B cell (primary cell): Measurements from ENCODE around the gene DNAJC7. TPM values are rescaled to one million over a fixed set of nuclear protein-coding genes. Genes with fewer than 3 reads are reported as not detected.

Experiments used
- ATAC-seq: fragments of 200-7000 bp; cut with Tn5 transposase; one replicate; pipeline ENCODE4 v1.10.0; 2021; ENCODE audit warnings: low read depth, mild to moderate bottlenecking, moderate number of reproducible peaks, moderate library complexity
- CTCF ChIA-PET: fragments of 350-600 bp; sonication (Branson Sonifier 250); formaldehyde crosslinking; loops from one replicate; lab custom pipeline; 2021; ENCODE audit warnings: antibody characterized with exemption, inconsistent platforms; lab: Charles Lee
- POLR2A ChIA-PET: fragments of 350-600 bp; sonication (Branson Sonifier 250); formaldehyde crosslinking; loops from one replicate; lab custom pipeline; 2021; ENCODE audit warnings: antibody characterized with exemption; lab: Charles Lee
- DNase-seq: peaks from one replicate; pipeline ENCODE4 v3.0.0; 2013
- H2AFZ ChIP-seq: 2 replicates; pipeline ENCODE4 v1.6.1; 2012; ENCODE audit warnings: mild to moderate bottlenecking, low read depth, low read length; ENCODE audit not compliant: insufficient read depth, poor library complexity, severe bottlenecking
- H3K27ac ChIP-seq, 2 donors: 1 replicate in 1 of 2; 2 replicates in 1 of 2; pipeline ENCODE4 v1.5.1; 2012 to 2013; ENCODE audit warnings: low read length in 2 of 2, mild to moderate bottlenecking in 2 of 2, moderate library complexity in 1 of 2
- H3K27me3 ChIP-seq, 4 experiments: fragments of 200-600 bp in 1 of 4; sonication (generic) in 1 of 4; replicated peaks in 1 of 4; 1 replicate in 2 of 4; 2 replicates in 2 of 4; pipeline versions ENCODE4 v1.6.1 to v1.7.0; 2013 to 2016; ENCODE audit warnings: low read length in 3 of 4, mild to moderate bottlenecking in 2 of 4, mixed read lengths in 1 of 4, moderate library complexity in 1 of 4; ENCODE audit not compliant: insufficient read depth in 4 of 4, control insufficient read depth in 3 of 4; ENCODE audit errors: control extremely low read depth in 1 of 4
- H3K36me3 ChIP-seq, 2 experiments: replicated peaks in 1 of 2; 1 replicate in 1 of 2; 2 replicates in 1 of 2; pipeline versions ENCODE4 v1.6.1 to v1.7.1; 2013; ENCODE audit warnings: low read length in 1 of 2; ENCODE audit not compliant: insufficient read depth in 2 of 2, control insufficient read depth in 1 of 2; ENCODE audit errors: control extremely low read depth in 1 of 2, extremely low read depth in 1 of 2
- H3K4me1 ChIP-seq, 2 donors: fragments of 200-600 bp in 1 of 2; sonication (generic) in 1 of 2; 1 replicate in 1 of 2; 2 replicates in 1 of 2; pipeline versions ENCODE4 v1.5.1 to v1.6.1; 2013 to 2017; ENCODE audit warnings: low read length in 2 of 2; ENCODE audit not compliant: control insufficient read depth in 2 of 2, insufficient read depth in 2 of 2
- H3K4me2 ChIP-seq: replicated peaks from 2 replicates; pipeline ENCODE3; 2012; ENCODE audit warnings: mild to moderate bottlenecking, low read depth, low read length; ENCODE audit not compliant: poor library complexity, severe bottlenecking
- H3K4me3 ChIP-seq, 5 experiments: fragments of 200-600 bp in 1 of 5; sonication (generic) in 1 of 5; 1 replicate in 3 of 5; 2 replicates in 2 of 5; pipeline versions ENCODE4 v1.5.1 to v1.7.0; 2011 to 2016; ENCODE audit warnings: low read length in 4 of 5, mild to moderate bottlenecking in 4 of 5, low read depth in 2 of 5, control low read depth in 1 of 5, moderate library complexity in 1 of 5; ENCODE audit not compliant: insufficient read depth in 1 of 5; ENCODE audit errors: control extremely low read depth in 1 of 5, extremely low read depth in 1 of 5
- H3K79me2 ChIP-seq: fragments of 200-600 bp; sonication (generic); one replicate; pipeline ENCODE4 v1.6.0; 2016; ENCODE audit warnings: low read length; ENCODE audit not compliant: control insufficient read depth, insufficient read depth
- H3K9ac ChIP-seq: fragments of 200-600 bp; sonication (generic); 2 replicates; pipeline ENCODE4 v1.6.1; 2017; ENCODE audit warnings: mild to moderate bottlenecking, low read length, moderate library complexity
- H3K9me3 ChIP-seq, 3 donors: one replicate each; pipeline versions ENCODE4 v1.6.1 to v1.7.1; 2013; ENCODE audit warnings: low read length in 2 of 3; ENCODE audit not compliant: control insufficient read depth in 2 of 3, insufficient read depth in 1 of 3; ENCODE audit errors: control extremely low read depth in 1 of 3
- H4K20me1 ChIP-seq: 2 replicates; pipeline ENCODE4 v1.6.0; 2012; ENCODE audit warnings: mild to moderate bottlenecking, low read length; ENCODE audit not compliant: insufficient read depth, control insufficient read depth, poor library complexity, severe bottlenecking
- H3K27ac Mint-ChIP-seq: one replicate; pipeline ENCODE4 v1.8.0; 2021; ENCODE audit warnings: mixed read lengths
- H3K27me3 Mint-ChIP-seq: one replicate; pipeline ENCODE4 v1.8.0; 2021; ENCODE audit warnings: mixed read lengths
- H3K4me1 Mint-ChIP-seq: one replicate; pipeline ENCODE4 v1.8.0; 2021; ENCODE audit warnings: mixed read lengths
- H3K4me3 Mint-ChIP-seq: one replicate; pipeline ENCODE4 v1.8.0; 2021; ENCODE audit warnings: mixed read lengths
- H3K9me3 Mint-ChIP-seq: one replicate; pipeline ENCODE4 v1.8.0; 2022; ENCODE audit warnings: mixed read lengths; ENCODE audit not compliant: insufficient read depth
- EZH2 ChIP-seq: IDR thresholded peaks from 2 replicates; pipeline ENCODE4 v1.6.1; 2012; ENCODE audit warnings: borderline replicate concordance, low read depth, mild to moderate bottlenecking, moderate library complexity, low read length; ENCODE audit not compliant: insufficient read depth, poor library complexity, severe bottlenecking
- WGBS: methylation state at CpG from one replicate; pipeline ENCODE4 v1.1.5; 2013; ENCODE audit warnings: missing lambda C conversion rate; ENCODE audit not compliant: insufficient coverage; 5-methylcytosine and 5-hydroxymethylcytosine counted together
- intact Hi-C: fragments of 100-400 bp; cut with micrococcal nuclease; formaldehyde crosslinking; loops from one replicate; pipeline ENCODE4 v1.10.0; 2022
- polyA plus RNA-seq: library from polyadenylated mRNA; depleted of rRNA; stranded (reverse); fragments of >200 nt; gene quantifications from 2 replicates; pipeline ENCODE4 v1.2.3, GENCODE V29; 2012
- total RNA-seq, 2 donors: library from RNA; stranded (reverse); fragments of 120-200 nt in 1 of 2; gene quantifications; 1 replicate in 1 of 2; 2 replicates in 1 of 2; pipeline versions ENCODE4 v1.2.3 to v1.2.4, GENCODE V29; 2013 to 2022
- TF ChIP-seq, protein P1 (sequence below): fragments of 200-600 bp; IDR thresholded peaks from one replicate; pipeline ENCODE4 v1.8.0; 2022; ENCODE audit warnings: antibody characterized with exemption, mild to moderate bottlenecking

DNAJC7 gene
- total and polyA plus RNA-seq, 2 donors (not counting 1 experiment from before 2014, with no cell fraction given) = 22.0 to 152 TPM

DNA sequence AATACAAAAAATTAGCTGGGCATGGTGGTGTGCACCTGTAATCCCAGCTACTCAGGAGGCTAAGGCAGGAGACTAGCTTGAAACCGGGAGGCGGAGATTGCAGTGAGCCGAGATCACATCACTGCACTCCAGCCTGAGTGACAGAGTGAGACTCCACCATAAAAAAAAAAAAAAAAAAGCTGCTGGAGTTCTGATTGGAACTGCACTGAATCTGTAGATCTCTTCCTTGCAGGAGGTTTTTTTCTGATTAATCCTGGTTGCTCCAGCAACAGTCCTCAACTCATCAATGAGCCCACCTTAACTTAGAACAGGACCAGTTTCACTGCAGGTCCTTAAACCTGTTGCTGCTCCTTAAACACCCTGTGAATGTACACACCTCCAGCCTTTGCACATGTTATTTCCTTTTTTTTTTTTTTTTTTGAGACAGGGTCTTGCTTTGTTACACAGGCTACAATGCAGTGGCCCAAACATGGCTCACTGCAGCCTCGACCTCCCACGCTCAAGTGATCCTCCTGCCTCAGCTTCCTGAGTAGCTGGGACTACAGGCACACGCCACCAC is 88.5 kb downstream of the DNAJC7 start:
- Histone ChIP-seq H3K9me3 (no peaks in the 10 kb centered on the region), H3K4me3 (no peak overlapping the region), H3K36me3 (no peaks in the 10 kb centered on the region), H3K9ac (no peak overlapping the region), H3K27me3 (no peaks in the 10 kb centered on the region), H3K4me1 (peaks cover 10 to 32% of the 10 kb centered on the region in 2 donors), H3K4me2 (no peak overlapping the region), H3K79me2 (no peaks in the 10 kb centered on the region), H3K27ac (no peak overlapping the region), H4K20me1 (no peaks in the 10 kb centered on the region), H2AFZ (no peak overlapping the region)
- no peak overlapping the region for H3K27ac Mint-ChIP-seq
- intact Hi-C loops = no loop called here
- CTCF ChIA-PET = interaction anchor here (0.6 kb wide), 1 partner anchor 252 kb away, joined by 3 read pairs; no protein-coding TSS in a partner anchor
- peak overlapping the region; percentile 96 for H3K4me3 Mint-ChIP-seq
- no peaks in the 10 kb centered on the region for H3K9me3 Mint-ChIP-seq
- no peaks in the 10 kb centered on the region for H3K27me3 Mint-ChIP-seq
- 83% methylated on average over 2 of the region's 6 CpGs for WGBS
- no peak for ATAC-seq
- POLR2A ChIA-PET = interaction anchor here (0.6 to 2.3 kb wide), 2 partner anchors 10 to 666 kb away, joined by 9 to 16 read pairs; partner anchors contain the start of gene ACLY
- H3K4me1 Mint-ChIP-seq = peaks cover 30% of the 10 kb centered on the region
- no peak for TF ChIP-seq EZH2
- TF ChIP-seq, protein P1, sequence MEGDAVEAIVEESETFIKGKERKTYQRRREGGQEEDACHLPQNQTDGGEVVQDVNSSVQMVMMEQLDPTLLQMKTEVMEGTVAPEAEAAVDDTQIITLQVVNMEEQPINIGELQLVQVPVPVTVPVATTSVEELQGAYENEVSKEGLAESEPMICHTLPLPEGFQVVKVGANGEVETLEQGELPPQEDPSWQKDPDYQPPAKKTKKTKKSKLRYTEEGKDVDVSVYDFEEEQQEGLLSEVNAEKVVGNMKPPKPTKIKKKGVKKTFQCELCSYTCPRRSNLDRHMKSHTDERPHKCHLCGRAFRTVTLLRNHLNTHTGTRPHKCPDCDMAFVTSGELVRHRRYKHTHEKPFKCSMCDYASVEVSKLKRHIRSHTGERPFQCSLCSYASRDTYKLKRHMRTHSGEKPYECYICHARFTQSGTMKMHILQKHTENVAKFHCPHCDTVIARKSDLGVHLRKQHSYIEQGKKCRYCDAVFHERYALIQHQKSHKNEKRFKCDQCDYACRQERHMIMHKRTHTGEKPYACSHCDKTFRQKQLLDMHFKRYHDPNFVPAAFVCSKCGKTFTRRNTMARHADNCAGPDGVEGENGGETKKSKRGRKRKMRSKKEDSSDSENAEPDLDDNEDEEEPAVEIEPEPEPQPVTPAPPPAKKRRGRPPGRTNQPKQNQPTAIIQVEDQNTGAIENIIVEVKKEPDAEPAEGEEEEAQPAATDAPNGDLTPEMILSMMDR = no peak
- DNase-seq = no peak

Other genes with a start within 250 kb of the DNAJC7 start
- 56.1 and 63.3 TPM in 2 replicates for gene JUP, start 230.7 kb downstream of the DNAJC7 start, total RNA-seq
- gene JUP, start 230.7 kb downstream of the DNAJC7 start, polyA plus RNA-seq = 42.6 and 62.9 TPM in 2 replicates
- 2.5 and 2.8 TPM in 2 replicates for gene P3H4, start 205.5 kb downstream of the DNAJC7 start, total RNA-seq
- gene P3H4, start 205.5 kb downstream of the DNAJC7 start, polyA plus RNA-seq = 1.3 TPM in 2 replicates
- gene FKBP10, start 204.4 kb downstream of the DNAJC7 start, total RNA-seq = 0.34 and 0.70 TPM in 2 replicates
- gene FKBP10, start 204.4 kb downstream of the DNAJC7 start, polyA plus RNA-seq = 0.21 and 0.40 TPM in 2 replicates
- gene NT5C3B, start 181.2 kb downstream of the DNAJC7 start, total RNA-seq = 46.5 and 49.6 TPM in 2 replicates
- gene NT5C3B, start 181.2 kb downstream of the DNAJC7 start, polyA plus RNA-seq = 43.8 and 50.1 TPM in 2 replicates
- 0.12 and 0.15 TPM in 2 replicates for gene KLHL10, start 179.6 kb downstream of the DNAJC7 start, total RNA-seq
- gene KLHL10, start 179.6 kb downstream of the DNAJC7 start, polyA plus RNA-seq = 0.37 TPM in 1 of 2 replicates, not detected in the other
- gene KLHL11, start 152.0 kb downstream of the DNAJC7 start, total RNA-seq = 18.7 and 18.8 TPM in 2 replicates
- 4.2 and 5.5 TPM in 2 replicates for gene KLHL11, start 152.0 kb downstream of the DNAJC7 start, polyA plus RNA-seq
- 85.3 and 91.5 TPM in 2 replicates for gene ACLY, start 98.5 kb downstream of the DNAJC7 start, total RNA-seq
- gene ACLY, start 98.5 kb downstream of the DNAJC7 start, polyA plus RNA-seq = 33.3 and 40.2 TPM in 2 replicates
- gene ODAD4, start 86.8 kb downstream of the DNAJC7 start, total RNA-seq = 0.27 and 0.56 TPM in 2 replicates
- not detected in 2 replicates for gene ODAD4, start 86.8 kb downstream of the DNAJC7 start, polyA plus RNA-seq
- 45.2 and 59.0 TPM in 2 replicates for gene CNP, start 50.6 kb downstream of the DNAJC7 start, total RNA-seq
- gene CNP, start 50.6 kb downstream of the DNAJC7 start, polyA plus RNA-seq = 15.9 and 19.0 TPM in 2 replicates
- gene NKIRAS2, start 2.7 kb upstream of the DNAJC7 start, total RNA-seq = 22.0 and 23.7 TPM in 2 replicates
- 21.4 and 29.2 TPM in 2 replicates for gene NKIRAS2, start 2.7 kb upstream of the DNAJC7 start, polyA plus RNA-seq
- 2.1 TPM in 2 replicates for gene C17orf113, start 33.2 kb upstream of the DNAJC7 start, total RNA-seq
- gene C17orf113, start 33.2 kb upstream of the DNAJC7 start, polyA plus RNA-seq = 0.66 and 1.2 TPM in 2 replicates
- 0.78 and 1.1 TPM in 2 replicates for gene ZNF385C, start 81.0 kb upstream of the DNAJC7 start, total RNA-seq
- 0.33 and 0.40 TPM in 2 replicates for gene ZNF385C, start 81.0 kb upstream of the DNAJC7 start, polyA plus RNA-seq
- gene DHX58, start 95.3 kb upstream of the DNAJC7 start, total RNA-seq = 34.6 and 39.7 TPM in 2 replicates
- gene DHX58, start 95.3 kb upstream of the DNAJC7 start, polyA plus RNA-seq = 31.6 and 57.6 TPM in 2 replicates
- 61.6 and 66.3 TPM in 2 replicates for gene KAT2A, start 103.9 kb upstream of the DNAJC7 start, total RNA-seq
- 155 TPM in 2 replicates for gene KAT2A, start 103.9 kb upstream of the DNAJC7 start, polyA plus RNA-seq
- not detected in 2 replicates for gene HSPB9, start 105.4 kb upstream of the DNAJC7 start, total RNA-seq
- 0.09 and 0.10 TPM in 2 replicates for gene HSPB9, start 105.4 kb upstream of the DNAJC7 start, polyA plus RNA-seq
- 79.9 and 81.9 TPM in 2 replicates for gene RAB5C, start 137.6 kb upstream of the DNAJC7 start, total RNA-seq
- 110 and 143 TPM in 2 replicates for gene RAB5C, start 137.6 kb upstream of the DNAJC7 start, polyA plus RNA-seq
- gene KCNH4, start 163.7 kb upstream of the DNAJC7 start, total RNA-seq = 0.51 and 0.62 TPM in 2 replicates
- gene KCNH4, start 163.7 kb upstream of the DNAJC7 start, polyA plus RNA-seq = 0.65 and 1.0 TPM in 2 replicates
- not detected in 2 replicates for gene HCRT, start 168.0 kb upstream of the DNAJC7 start, total RNA-seq
- not detected in 2 replicates for gene HCRT, start 168.0 kb upstream of the DNAJC7 start, polyA plus RNA-seq
- 41.5 and 41.9 TPM in 2 replicates for gene GHDC, start 177.1 kb upstream of the DNAJC7 start, total RNA-seq
- 48.6 and 65.4 TPM in 2 replicates for gene GHDC, start 177.1 kb upstream of the DNAJC7 start, polyA plus RNA-seq